Naive thymus-derived CD4-positive, alpha-beta T cell (primary cell): ENCODE data around the gene NDUFB8. TPM values are rescaled to one million over a fixed set of nuclear protein-coding genes. Genes with fewer than 3 reads are reported as not detected.
A peak's percentile ranks its signal among the peaks of the same experiment; 100 is the strongest.

Source experiments
- ATAC-seq: fragments of 150-1000 bp; cut with Tn5 transposase; 2 replicates; pipeline ENCODE4 v1.10.0; 2021; ENCODE audit warnings: mild to moderate bottlenecking, moderate library complexity
- CTCF ChIA-PET: fragments of 350-600 bp; sonication (Branson Sonifier 250); formaldehyde crosslinking; loops from one replicate; lab custom pipeline; 2021; ENCODE audit warnings: antibody characterized with exemption; lab: Charles Lee
- POLR2A ChIA-PET: fragments of 350-600 bp; sonication (Branson Sonifier 250); formaldehyde crosslinking; loops from one replicate; lab custom pipeline; 2021; ENCODE audit warnings: antibody characterized with exemption, inconsistent platforms; lab: Charles Lee
- DNase-seq, 9 donors: peaks; one replicate each; pipeline versions ENCODE4 v3.0.0 to v3.0.0-alpha.2; 2020 to 2022; ENCODE audit warnings: mixed read lengths in 1 of 9
- H3K27ac ChIP-seq: one replicate; pipeline ENCODE4 v1.7.0; 2013; ENCODE audit warnings: mild to moderate bottlenecking, low read depth, low read length, moderate library complexity
- H3K27me3 ChIP-seq, 2 donors: one replicate each; pipeline ENCODE4 v1.7.0; 2013; ENCODE audit warnings: low read length in 2 of 2, mild to moderate bottlenecking in 2 of 2, moderate library complexity in 2 of 2; ENCODE audit not compliant: control insufficient read depth in 2 of 2, insufficient read depth in 2 of 2
- H3K36me3 ChIP-seq, 3 experiments: 1 replicate in 2 of 3; 2 replicates in 1 of 3; pipeline ENCODE4 v1.7.0; 2013; ENCODE audit warnings: low read length in 3 of 3, mild to moderate bottlenecking in 3 of 3, moderate library complexity in 1 of 3; ENCODE audit not compliant: insufficient read depth in 3 of 3, control insufficient read depth in 2 of 3
- H3K4me1 ChIP-seq, 2 donors: one replicate each; pipeline ENCODE4 v1.7.0; 2013; ENCODE audit warnings: low read length in 2 of 2, mild to moderate bottlenecking in 2 of 2, moderate library complexity in 1 of 2; ENCODE audit not compliant: control insufficient read depth in 2 of 2, insufficient read depth in 2 of 2
- H3K4me3 ChIP-seq: 2 replicates; pipeline ENCODE4 v1.7.0; 2013; ENCODE audit warnings: mild to moderate bottlenecking, low read length
- H3K9me3 ChIP-seq, 3 experiments: 1 replicate in 2 of 3; 2 replicates in 1 of 3; pipeline ENCODE4 v1.7.0; 2013; ENCODE audit warnings: low read length in 3 of 3; ENCODE audit not compliant: control insufficient read depth in 2 of 3
- H3K27ac Mint-ChIP-seq, 9 donors: one replicate each; pipeline ENCODE4 v1.8.0; 2020 to 2022; ENCODE audit warnings: mixed read lengths in 9 of 9, mild to moderate bottlenecking in 8 of 9, moderate library complexity in 5 of 9, inconsistent platforms in 2 of 9
- H3K27me3 Mint-ChIP-seq, 5 donors: one replicate each; pipeline ENCODE4 v1.8.0; 2021 to 2022; ENCODE audit warnings: mixed read lengths in 5 of 5, mild to moderate bottlenecking in 1 of 5
- H3K36me3 Mint-ChIP-seq, 5 donors: one replicate each; pipeline ENCODE4 v1.8.0; 2020 to 2022; ENCODE audit warnings: mixed read lengths in 5 of 5, mild to moderate bottlenecking in 3 of 5, inconsistent platforms in 1 of 5
- H3K4me1 Mint-ChIP-seq, 7 donors: one replicate each; pipeline ENCODE4 v1.8.0; 2020 to 2022; ENCODE audit warnings: mixed read lengths in 7 of 7, mild to moderate bottlenecking in 3 of 7, inconsistent platforms in 1 of 7
- H3K4me3 Mint-ChIP-seq, 10 donors: one replicate each; pipeline ENCODE4 v1.8.0; 2020 to 2022; ENCODE audit warnings: mild to moderate bottlenecking in 10 of 10, mixed read lengths in 10 of 10, moderate library complexity in 6 of 10, inconsistent platforms in 2 of 10
- H3K9me3 Mint-ChIP-seq, 11 donors: one replicate each; pipeline ENCODE4 v1.8.0; 2020 to 2022; ENCODE audit warnings: mixed read lengths in 11 of 11, mild to moderate bottlenecking in 4 of 11, inconsistent platforms in 1 of 11, moderate library complexity in 1 of 11
- intact Hi-C, 2 donors: fragments of 100-400 bp; cut with micrococcal nuclease; formaldehyde crosslinking; loops; one replicate each; pipeline ENCODE4 v1.15.1; 2023
- polyA plus RNA-seq, 2 donors: library from polyadenylated mRNA; unstranded; fragments of 300-500 nt; fragmentation: Illumina TruSeq; gene quantifications; one replicate each; pipeline ENCODE4 v1.2.3, GENCODE V29; 2021
- total RNA-seq, 6 experiments: library from RNA in 5 of 6; stranded (reverse) in 5 of 6; gene quantifications; 1 replicate in 5 of 6; 2 replicates in 1 of 6; pipeline ENCODE4 v1.2.3 and lab custom pipeline; 2021 to 2026

The NDUFB8 gene
- total and polyA plus RNA-seq, 7 experiments from 2014 or later: 137 to 554 (median 160) TPM

DNA sequence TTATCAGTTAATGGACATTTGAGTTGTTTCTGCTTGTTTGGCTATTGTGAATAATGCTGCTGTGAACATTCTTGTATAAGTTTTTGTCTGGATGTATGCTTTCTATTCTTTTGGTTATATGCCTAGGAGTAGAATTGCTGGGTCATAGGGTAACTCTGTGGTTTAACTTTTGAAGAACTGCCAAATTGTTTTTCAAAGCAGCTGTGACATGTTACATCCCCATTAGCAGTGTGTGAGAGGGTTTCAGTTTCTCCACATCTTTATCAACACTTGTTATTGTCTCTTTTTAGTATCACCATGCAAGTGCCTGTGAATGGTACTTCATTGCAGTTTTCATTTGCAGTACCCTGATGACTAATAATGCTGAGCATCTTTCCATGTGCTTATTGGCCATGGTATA is 2.1 kb upstream of the NDUFB8 start:
- Mint-ChIP-seq H3K9me3 (peaks cover 0 to 2% (median 0%) of the 10 kb centered on the region in 11 donors), H3K27me3 (no peaks in the 10 kb centered on the region), H3K4me3 (peak overlapping the region in 1 of 10 donors; percentile 29), H3K4me1 (peaks cover 12 to 38% (median 27%) of the 10 kb centered on the region in 7 donors), H3K27ac (peak overlapping the region in 3 of 9 donors; percentile 9 to 36 (median 24)), H3K36me3 (peaks cover 0 to 14% (median 3%) of the 10 kb centered on the region in 5 donors)
- CTCF ChIA-PET: no interaction called here
- POLR2A ChIA-PET: no interaction called here
- Histone ChIP-seq H3K4me3 (no peak overlapping the region), H3K9me3 (no peaks in the 10 kb centered on the region), H3K27ac (no peak overlapping the region), H3K36me3 (peaks cover 0 to 15% (median 4%) of the 10 kb centered on the region in 3 experiments), H3K4me1 (peaks cover 32 to 43% of the 10 kb centered on the region in 2 donors), H3K27me3 (no peaks in the 10 kb centered on the region)
- DNase-seq (no peak), ATAC-seq (no peak)
- intact Hi-C loops: loop anchor here in 1 of 2 donors (10.0 kb wide), 1 partner anchor 823 kb away; the partner anchor contains the start of gene BTRC

DNA sequence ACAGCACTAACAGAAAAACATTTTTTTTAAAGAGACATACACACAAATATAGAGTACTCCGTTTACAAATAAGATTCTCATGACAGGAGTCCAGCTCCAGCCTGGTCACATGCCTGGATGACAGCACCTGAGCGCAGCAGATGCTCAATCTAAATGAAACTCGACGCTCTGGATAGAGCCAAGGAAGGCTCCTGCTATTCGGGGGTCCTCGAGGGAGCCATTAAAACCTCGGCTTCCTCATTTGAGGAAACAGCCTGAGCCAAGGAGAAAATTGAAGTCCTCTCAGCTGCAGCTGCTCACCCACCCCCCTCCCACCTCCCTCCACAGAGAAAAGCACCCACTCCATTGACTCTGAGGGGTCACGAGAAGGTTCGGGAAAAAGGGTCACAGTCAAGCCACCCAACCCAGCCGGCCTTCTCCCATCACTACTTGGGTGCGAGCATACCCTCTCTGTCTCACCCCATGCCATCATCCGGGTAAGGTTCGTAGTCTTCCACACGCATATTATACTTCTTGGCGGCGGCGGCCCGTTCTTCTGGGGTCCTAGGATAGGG is 673 bp downstream of the NDUFB8 start:
- POLR2A ChIA-PET: interaction anchor here (0.6 to 1.3 kb wide), 3 partner anchors 10 to 88 kb away, joined by 3 to 5 read pairs (median 5); no protein-coding TSS in a partner anchor

GRCh38 chr10:100528123-100528886 is 1.4 kb downstream of the NDUFB8 start:
- Histone ChIP-seq H3K27ac (peak overlapping the region; percentile 89), H3K4me3 (peak overlapping the region; percentile 93), H3K36me3 (peaks cover 14 to 49% (median 21%) of the 10 kb centered on the region in 3 experiments), H3K9me3 (no peaks in the 10 kb centered on the region), H3K27me3 (no peaks in the 10 kb centered on the region), H3K4me1 (peaks cover 20 to 29% of the 10 kb centered on the region in 2 donors)
- H3K36me3 Mint-ChIP-seq: peaks cover 3 to 33% (median 10%) of the 10 kb centered on the region in 5 donors
- POLR2A ChIA-PET: interaction anchor here (0.6 to 1.3 kb wide), 3 partner anchors 10 to 87 kb away, joined by 3 to 5 read pairs (median 5); no protein-coding TSS in a partner anchor
- intact Hi-C loops: loop anchor here in 1 of 2 donors (2.0 kb wide), 1 partner anchor 158 kb away; no protein-coding TSS in a partner anchor
- H3K9me3 Mint-ChIP-seq: peaks cover 0 to 2% (median 0%) of the 10 kb centered on the region in 11 donors
- H3K27ac Mint-ChIP-seq: peak overlapping the region; percentile 90 to 100 (median 98)
- H3K4me1 Mint-ChIP-seq: peaks cover 14 to 46% (median 34%) of the 10 kb centered on the region in 7 donors
- CTCF ChIA-PET: interaction anchor here (0.8 to 3.4 kb wide), 5 partner anchors 9 to 84 kb away, joined by 3 to 22 read pairs (median 4); no protein-coding TSS in a partner anchor
- H3K4me3 Mint-ChIP-seq: peak overlapping the region; percentile 90 to 100 (median 98)
- ATAC-seq (peak; percentile 62), DNase-seq (peak in 3 of 9 donors; percentile 29 to 36 (median 34))
- no peaks in the 10 kb centered on the region for H3K27me3 Mint-ChIP-seq

More for the DNA sequence above, 673 bp downstream of the NDUFB8 start:
- H3K27me3 Mint-ChIP-seq: no peaks in the 10 kb centered on the region
- peak overlapping the region; percentile 90 to 100 (median 98) for H3K27ac Mint-ChIP-seq
- peaks cover 0 to 2% (median 0%) of the 10 kb centered on the region in 11 donors for H3K9me3 Mint-ChIP-seq
- CTCF ChIA-PET: interaction anchor here (1.1 to 3.4 kb wide), 3 partner anchors 11 to 19 kb away, joined by 3 to 22 read pairs (median 18); no protein-coding TSS in a partner anchor
- peaks cover 3 to 26% (median 10%) of the 10 kb centered on the region in 5 donors for H3K36me3 Mint-ChIP-seq
- peaks cover 14 to 46% (median 34%) of the 10 kb centered on the region in 7 donors for H3K4me1 Mint-ChIP-seq
- DNase-seq (no peak), ATAC-seq (peak; percentile 12)
- intact Hi-C loops: loop anchor here in 1 of 2 donors (1.0 to 2.0 kb wide), 2 partner anchors 21 to 158 kb away; no protein-coding TSS in a partner anchor
- Histone ChIP-seq H3K27me3 (no peaks in the 10 kb centered on the region), H3K9me3 (no peaks in the 10 kb centered on the region), H3K36me3 (peaks cover 14 to 42% (median 21%) of the 10 kb centered on the region in 3 experiments), H3K4me3 (peak overlapping the region; percentile 93), H3K27ac (peak overlapping the region; percentile 89), H3K4me1 (peaks cover 20 to 29% of the 10 kb centered on the region in 2 donors)
- peak overlapping the region; percentile 90 to 100 (median 98) for H3K4me3 Mint-ChIP-seq

- CTCF ChIA-PET: interaction anchor here (1.5 kb wide), 1 partner anchor 16 kb away, joined by 6 read pairs; no protein-coding TSS in a partner anchor
- Histone ChIP-seq H3K36me3 (peaks cover 14 to 53% (median 21%) of the 10 kb centered on the region in 3 experiments), H3K9me3 (no peaks in the 10 kb centered on the region), H3K27ac (no peak overlapping the region), H3K4me3 (no peak overlapping the region), H3K27me3 (no peaks in the 10 kb centered on the region), H3K4me1 (peaks cover 13 to 23% of the 10 kb centered on the region in 2 donors)
- intact Hi-C loops: no loop called here
- Mint-ChIP-seq H3K27me3 (no peaks in the 10 kb centered on the region), H3K4me3 (no peak overlapping the region), H3K9me3 (no peaks in the 10 kb centered on the region), H3K27ac (peak overlapping the region in 3 of 9 donors; percentile 12 to 33 (median 15)), H3K36me3 (peaks cover 3 to 34% (median 10%) of the 10 kb centered on the region in 5 donors), H3K4me1 (peaks cover 10 to 36% (median 25%) of the 10 kb centered on the region in 7 donors)
- no peak for DNase-seq
- POLR2A ChIA-PET: interaction anchor here (0.5 to 2.3 kb wide), 3 partner anchors 11 to 312 kb away, joined by 3 to 7 read pairs (median 5); partner anchors contain the start of gene HIF1AN
- no peak for ATAC-seq
Observed at GRCh38 chr10:100524638-100525037, 5.0 kb downstream of the NDUFB8 start.

- no peak overlapping the region for H3K27ac Mint-ChIP-seq
- Histone ChIP-seq H3K9me3 (no peaks in the 10 kb centered on the region), H3K27me3 (no peaks in the 10 kb centered on the region), H3K27ac (no peak overlapping the region), H3K4me3 (no peak overlapping the region), H3K4me1 (peaks cover 13 to 25% of the 10 kb centered on the region in 2 donors), H3K36me3 (peaks cover 14 to 49% (median 21%) of the 10 kb centered on the region in 3 experiments)
- no peak overlapping the region for H3K4me3 Mint-ChIP-seq
- intact Hi-C loops: no loop called here
- POLR2A ChIA-PET: no interaction called here
- peaks cover 11 to 35% (median 23%) of the 10 kb centered on the region in 7 donors for H3K4me1 Mint-ChIP-seq
- H3K36me3 Mint-ChIP-seq: peaks cover 3 to 34% (median 10%) of the 10 kb centered on the region in 5 donors
- CTCF ChIA-PET: interaction anchor here (1.5 kb wide), 1 partner anchor 16 kb away, joined by 6 read pairs; no protein-coding TSS in a partner anchor
- ATAC-seq: no peak
- no peak for DNase-seq
- no peaks in the 10 kb centered on the region for H3K27me3 Mint-ChIP-seq
- H3K9me3 Mint-ChIP-seq: no peaks in the 10 kb centered on the region
Observed at GRCh38 chr10:100524206-100524605, 5.5 kb downstream of the NDUFB8 start.

- peaks cover 3 to 34% (median 12%) of the 10 kb centered on the region in 5 donors for H3K36me3 Mint-ChIP-seq
- intact Hi-C loops: no loop called here
- H3K9me3 ChIP-seq: no peaks in the 10 kb centered on the region
Observed at GRCh38 chr10:100522945-100523344, 6.7 kb downstream of the NDUFB8 start.

More at GRCh38 chr10:100522945-100523344, 6.7 kb downstream of the NDUFB8 start:
- Mint-ChIP-seq H3K27me3 (no peaks in the 10 kb centered on the region), H3K27ac (no peak overlapping the region), H3K4me1 (peaks cover 4 to 42% (median 25%) of the 10 kb centered on the region in 7 donors), H3K4me3 (no peak overlapping the region), H3K9me3 (no peaks in the 10 kb centered on the region)
- ATAC-seq: no peak
- CTCF ChIA-PET: interaction anchor here (0.6 to 0.9 kb wide), 3 partner anchors 177 to 643 kb away, joined by 3 read pairs; no protein-coding TSS in a partner anchor
- H3K4me3 ChIP-seq: no peak overlapping the region
- no peak overlapping the region for H3K27ac ChIP-seq
- H3K36me3 ChIP-seq: peaks cover 14 to 48% (median 21%) of the 10 kb centered on the region in 3 experiments
- H3K27me3 ChIP-seq: no peaks in the 10 kb centered on the region
- DNase-seq: no peak
- peaks cover under 1 to 24% of the 10 kb centered on the region in 2 donors for H3K4me1 ChIP-seq
- POLR2A ChIA-PET: interaction anchor here (1.1 kb wide), 1 partner anchor 10 kb away, joined by 3 read pairs; no protein-coding TSS in a partner anchor
